Duodenal mucosa (tissue), 2 donors: ENCODE data around the gene SARM1.
A peak's percentile ranks its signal among the peaks of the same experiment; 100 is the strongest.

Source experiments
- H3K27ac ChIP-seq: one replicate; pipeline ENCODE4 v1.7.0; 2013; ENCODE audit warnings: low read depth, low read length
- H3K27me3 ChIP-seq, 2 donors: one replicate each; pipeline ENCODE4 v1.7.0; 2013; ENCODE audit warnings: low read length in 2 of 2, control low read depth in 1 of 2; ENCODE audit not compliant: insufficient read depth in 2 of 2, control insufficient read depth in 1 of 2
- H3K36me3 ChIP-seq, 2 donors: one replicate each; pipeline ENCODE4 v1.7.0; 2013; ENCODE audit warnings: low read length in 2 of 2, control low read depth in 1 of 2; ENCODE audit not compliant: insufficient read depth in 2 of 2, control insufficient read depth in 1 of 2
- H3K4me1 ChIP-seq, 2 donors: one replicate each; pipeline ENCODE4 v1.7.0; 2013; ENCODE audit warnings: low read length in 2 of 2, control low read depth in 1 of 2; ENCODE audit not compliant: insufficient read depth in 2 of 2, control insufficient read depth in 1 of 2
- H3K4me3 ChIP-seq, 2 donors: one replicate each; pipeline ENCODE4 v1.7.0; 2013; ENCODE audit warnings: low read length in 2 of 2, low read depth in 1 of 2
- H3K9ac ChIP-seq, 2 donors: one replicate each; pipeline ENCODE4 v1.7.0; 2013; ENCODE audit warnings: low read length in 2 of 2, low read depth in 1 of 2
- H3K9me3 ChIP-seq, 2 donors: one replicate each; pipeline ENCODE4 v1.7.0; 2013; ENCODE audit warnings: low read length in 2 of 2, control low read depth in 1 of 2; ENCODE audit not compliant: control insufficient read depth in 1 of 2

SARM1 gene

DNA sequence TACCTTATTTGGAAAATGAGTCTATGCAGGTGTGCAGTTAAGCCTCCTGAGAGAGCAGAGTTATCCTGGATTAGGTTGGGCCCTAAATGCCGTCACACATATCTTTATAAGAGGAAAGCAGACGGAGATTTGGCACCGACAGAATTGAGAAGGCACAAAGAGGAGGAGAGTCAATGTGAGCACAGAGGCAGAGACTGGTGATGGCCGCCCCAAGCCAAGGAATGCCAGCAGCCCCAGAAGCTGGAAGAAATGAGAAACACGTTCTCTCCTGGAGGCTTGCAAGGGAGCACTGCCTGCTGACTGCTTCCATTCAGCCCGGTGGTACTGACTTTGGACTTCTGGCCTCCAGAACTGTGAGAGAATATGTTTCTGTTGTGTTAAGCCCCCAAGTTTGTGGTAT, 31.4 kb downstream of the SARM1 start:
- H3K4me3 ChIP-seq = no peak overlapping the region
- peaks cover 37 to 40% of the 10 kb centered on the region in 2 donors for H3K4me1 ChIP-seq
- H3K9me3 ChIP-seq = no peaks in the 10 kb centered on the region
- H3K27ac ChIP-seq = no peak overlapping the region
- no peak overlapping the region for H3K9ac ChIP-seq
- H3K27me3 ChIP-seq = peaks cover 0 to 15% of the 10 kb centered on the region in 2 donors
- peaks cover 10 to 29% of the 10 kb centered on the region in 2 donors for H3K36me3 ChIP-seq

DNA sequence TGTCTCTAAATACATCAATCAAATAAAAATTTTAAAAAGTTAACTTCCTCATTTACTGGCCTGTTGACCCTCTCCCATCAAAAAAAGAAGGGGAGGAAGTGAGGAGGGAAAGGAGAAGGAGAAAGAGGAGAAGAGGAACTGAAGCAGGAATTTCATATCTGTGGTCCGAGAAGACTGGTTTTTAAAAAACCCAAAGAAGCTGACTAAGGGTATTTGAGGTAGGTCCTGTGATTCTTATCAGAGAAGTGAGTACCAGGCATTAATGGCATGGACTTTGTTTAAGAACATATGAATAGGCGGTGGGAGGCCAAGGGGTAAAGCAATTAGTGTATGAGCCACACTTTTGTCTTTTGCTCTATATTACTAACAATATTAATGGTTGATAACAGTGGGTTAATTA, 32.5 kb downstream of the SARM1 start:
- Histone ChIP-seq H3K27me3 (peaks cover 0 to 15% of the 10 kb centered on the region in 2 donors), H3K9me3 (no peaks in the 10 kb centered on the region), H3K36me3 (peaks cover 4 to 21% of the 10 kb centered on the region in 2 donors), H3K4me1 (peaks cover 37 to 39% of the 10 kb centered on the region in 2 donors), H3K9ac (no peak overlapping the region), H3K27ac (no peak overlapping the region), H3K4me3 (peak overlapping the region; percentile 73 to 77)

DNA sequence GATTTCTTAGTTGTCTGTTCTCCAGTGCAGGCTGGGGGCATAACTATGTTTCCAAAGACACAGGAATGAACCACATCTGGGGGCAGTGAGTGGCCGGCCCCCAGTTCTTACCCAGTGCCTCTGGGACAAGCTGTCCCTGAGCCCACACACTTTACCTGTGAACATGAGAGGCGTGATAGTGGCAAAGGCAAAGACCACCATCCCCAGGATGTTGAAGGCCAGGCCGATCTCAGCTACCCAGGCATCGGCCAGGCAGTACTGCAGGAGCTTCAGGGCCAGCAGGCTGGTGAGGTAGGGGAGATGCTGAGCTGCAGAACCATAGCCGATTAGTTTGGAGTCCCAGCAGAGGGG, 32.9 kb downstream of the SARM1 start:
- peak overlapping the region; percentile 11 for H3K27ac ChIP-seq
- no peaks in the 10 kb centered on the region for H3K9me3 ChIP-seq
- peak overlapping the region; percentile 73 to 77 for H3K4me3 ChIP-seq
- peaks cover 0 to 15% of the 10 kb centered on the region in 2 donors for H3K27me3 ChIP-seq
- peaks cover 0 to 17% of the 10 kb centered on the region in 2 donors for H3K36me3 ChIP-seq
- H3K9ac ChIP-seq = peak overlapping the region in 1 of 2 donors; percentile 60
- peaks cover 37% of the 10 kb centered on the region in 2 donors for H3K4me1 ChIP-seq

DNA sequence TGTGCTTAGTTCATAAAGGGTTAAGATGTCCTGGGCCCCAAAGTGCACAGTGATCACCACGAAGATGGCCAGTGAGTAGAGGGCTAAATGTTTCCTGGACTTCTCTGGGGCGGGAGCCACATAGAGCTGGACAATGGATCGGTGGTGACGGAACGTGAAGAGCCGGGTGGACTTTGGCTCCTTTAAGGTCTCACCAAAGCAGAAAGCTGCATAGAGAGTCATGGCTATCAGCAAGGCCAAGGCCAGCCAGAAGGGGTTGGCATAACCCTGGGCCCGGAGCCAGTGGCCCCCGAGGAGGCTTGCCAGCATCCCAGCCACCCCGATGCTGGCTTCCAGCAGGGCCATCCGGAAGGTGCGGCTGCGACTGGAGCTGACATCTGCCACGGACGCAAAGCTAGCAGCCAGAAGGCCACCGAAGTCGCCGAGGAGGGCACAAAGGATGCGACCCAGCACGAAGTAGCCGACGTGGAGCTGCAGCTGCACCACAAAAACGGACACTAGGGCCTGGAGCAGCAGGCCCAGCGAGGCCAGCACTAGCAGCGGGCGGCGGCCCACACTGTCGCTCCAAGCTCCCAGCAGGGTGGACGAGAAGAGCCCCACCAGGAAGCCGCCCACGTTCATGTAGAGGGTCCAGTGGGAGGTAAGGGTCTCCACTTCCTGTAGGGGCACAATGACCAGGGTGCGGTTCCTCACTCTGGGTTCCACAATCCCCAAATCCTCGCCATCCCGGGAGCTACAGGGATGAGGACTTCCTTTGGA, 33.5 kb downstream of the SARM1 start:
- H3K27ac ChIP-seq = peak overlapping the region; percentile 22
- peaks cover 0 to 15% of the 10 kb centered on the region in 2 donors for H3K27me3 ChIP-seq
- peaks cover 0 to 17% of the 10 kb centered on the region in 2 donors for H3K36me3 ChIP-seq
- H3K4me3 ChIP-seq = peak overlapping the region; percentile 73 to 77
- peak overlapping the region; percentile 60 to 71 for H3K9ac ChIP-seq
- H3K9me3 ChIP-seq = no peaks in the 10 kb centered on the region
- H3K4me1 ChIP-seq = peaks cover 37% of the 10 kb centered on the region in 2 donors

DNA sequence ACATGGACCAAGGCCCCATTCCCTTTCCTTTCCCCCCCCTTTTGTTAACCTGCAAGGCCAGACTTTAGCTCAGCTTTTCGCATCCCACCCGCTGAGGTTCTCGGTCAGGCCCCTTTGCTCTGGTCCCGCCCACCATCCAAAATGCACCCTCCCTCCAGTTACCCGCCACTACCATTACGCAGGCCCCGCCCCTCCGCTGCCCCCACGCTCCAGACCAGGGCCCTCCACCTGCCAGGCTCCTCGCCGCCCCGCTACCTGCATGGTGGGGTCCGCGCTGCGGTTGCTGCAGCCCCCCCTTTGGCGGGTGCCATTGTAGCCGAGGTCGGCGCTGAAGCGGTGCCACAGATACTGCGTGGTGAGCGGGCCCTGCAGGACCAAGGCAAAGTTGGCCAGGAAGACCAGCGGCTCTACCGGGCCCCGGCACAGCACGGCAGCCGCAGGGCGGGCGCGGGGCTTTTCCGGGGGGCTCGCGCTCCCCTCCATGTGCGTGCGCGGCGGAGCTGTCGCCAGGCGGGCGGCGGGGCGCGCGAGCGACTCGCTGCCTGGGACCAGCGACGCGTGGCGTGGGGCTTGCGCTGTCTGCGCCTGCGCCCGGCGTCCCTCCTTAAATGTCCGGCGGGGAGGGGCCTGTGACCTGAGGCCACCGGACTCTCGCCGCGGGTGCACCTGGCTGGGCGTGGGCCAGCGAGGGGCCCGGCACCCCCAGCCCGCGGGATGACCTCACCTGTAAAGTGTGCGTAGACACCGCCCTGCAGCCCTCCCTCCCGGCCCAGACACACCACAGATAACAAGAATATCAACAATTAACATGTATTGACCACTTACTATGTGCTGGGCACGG, 34.4 kb downstream of the SARM1 start, which contains the start of gene SLC46A1:
SLC46A1 (minus strand) TSS at position 581 of the 841 bp plus-strand sequence; CDS start at position 483, 98 bp downstream.
- H3K4me1 ChIP-seq = peaks cover 37% of the 10 kb centered on the region in 2 donors
- no peaks in the 10 kb centered on the region for H3K9me3 ChIP-seq
- peak within 1 kb of the TSS; percentile 60 to 71 for H3K9ac ChIP-seq
- peaks cover 0 to 15% of the 10 kb centered on the region in 2 donors for H3K27me3 ChIP-seq
- peak within 1 kb of the TSS; percentile 73 to 77 for H3K4me3 ChIP-seq
- peak within 1 kb of the TSS; percentile 24 for H3K27ac ChIP-seq
- peaks cover 0 to 15% of the 10 kb centered on the region in 2 donors for H3K36me3 ChIP-seq

DNA sequence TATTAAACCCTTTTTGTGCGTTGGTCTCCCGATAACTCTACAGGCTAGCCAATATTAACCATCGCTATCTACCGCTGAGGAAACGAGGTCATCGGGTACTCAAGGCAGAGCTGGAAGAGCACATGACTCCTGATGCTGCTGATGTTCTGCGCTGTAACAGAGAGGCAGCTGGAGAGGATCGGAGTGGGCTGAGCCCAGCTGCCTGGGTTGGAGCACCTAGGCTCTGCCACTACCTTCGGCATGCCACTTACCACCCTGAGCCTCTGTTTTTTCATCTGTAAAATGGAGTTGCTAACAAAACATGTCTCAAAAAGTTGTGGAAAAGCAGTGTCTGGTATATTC, 35.0 kb downstream of the SARM1 start:
- peak overlapping the region in 1 of 2 donors; percentile 71 for H3K9ac ChIP-seq
- H3K9me3 ChIP-seq = no peaks in the 10 kb centered on the region
- peaks cover 0 to 11% of the 10 kb centered on the region in 2 donors for H3K36me3 ChIP-seq
- peaks cover 37% of the 10 kb centered on the region in 2 donors for H3K4me1 ChIP-seq
- peak overlapping the region; percentile 73 to 77 for H3K4me3 ChIP-seq
- H3K27ac ChIP-seq = no peak overlapping the region
- H3K27me3 ChIP-seq = peaks cover 0 to 15% of the 10 kb centered on the region in 2 donors

DNA sequence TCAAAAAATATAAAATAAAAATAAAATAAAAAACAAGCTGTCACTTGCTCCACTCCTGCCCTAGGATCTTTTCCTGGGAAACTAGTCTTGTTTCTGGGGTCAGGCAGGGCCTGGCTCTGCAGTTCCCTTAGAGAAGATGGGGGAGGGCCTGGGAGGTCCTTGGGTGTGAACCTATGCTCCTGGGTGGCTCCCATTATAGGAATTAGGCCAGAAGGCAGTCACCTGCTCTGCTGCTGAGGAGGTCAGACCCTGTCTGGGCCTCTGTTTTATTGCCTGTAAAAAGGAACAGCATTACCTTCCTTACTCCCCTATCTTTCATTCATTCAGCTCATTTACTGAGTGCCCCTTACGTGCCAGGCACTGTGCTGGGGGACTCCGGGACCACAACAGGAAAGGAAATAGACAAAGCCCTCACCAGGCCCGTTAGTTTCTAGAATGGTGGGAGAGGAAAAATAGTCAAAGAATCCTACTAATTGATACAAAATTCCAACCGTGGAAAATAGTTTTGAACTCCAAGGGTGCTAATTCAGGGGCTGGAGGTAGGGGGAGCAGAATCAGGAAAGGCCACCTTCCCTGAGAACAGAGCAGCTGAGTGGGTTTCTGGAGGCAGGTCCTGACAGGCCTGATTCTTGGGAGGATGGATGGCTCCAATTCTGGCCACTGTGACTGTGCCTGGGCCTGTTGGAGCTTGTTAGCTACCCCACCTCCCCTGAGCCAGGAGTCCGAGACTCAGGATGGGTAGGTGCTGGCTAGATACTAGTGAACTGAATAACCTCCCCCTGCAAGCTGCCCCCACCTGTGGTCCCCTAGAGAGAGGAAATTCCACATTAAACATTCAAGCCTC, 35.9 kb downstream of the SARM1 start:
- peaks cover 0 to 15% of the 10 kb centered on the region in 2 donors for H3K27me3 ChIP-seq
- H3K27ac ChIP-seq = no peak overlapping the region
- no peaks in the 10 kb centered on the region for H3K9me3 ChIP-seq
- H3K4me1 ChIP-seq = peaks cover 32 to 37% of the 10 kb centered on the region in 2 donors
- H3K4me3 ChIP-seq = no peak overlapping the region
- H3K9ac ChIP-seq = no peak overlapping the region
- H3K36me3 ChIP-seq = peaks cover 0 to 4% of the 10 kb centered on the region in 2 donors

DNA sequence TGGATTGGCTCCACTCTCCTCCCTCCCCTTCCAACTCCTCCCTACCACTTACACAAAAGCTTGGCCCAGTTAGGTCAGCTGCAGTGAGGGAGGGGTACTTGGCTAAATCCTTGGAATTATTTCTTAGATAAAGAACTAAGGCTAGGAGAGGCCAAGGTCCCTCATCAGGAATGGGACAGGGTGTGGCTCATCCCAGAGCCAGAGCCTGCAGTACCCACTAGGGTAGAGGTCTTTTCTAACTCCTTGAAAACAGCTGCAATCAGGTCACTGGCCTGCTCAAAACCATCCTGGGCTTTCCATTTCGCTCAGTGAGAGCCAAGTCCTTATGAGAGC, 36.4 kb downstream of the SARM1 start:
- peaks cover 0 to 15% of the 10 kb centered on the region in 2 donors for H3K27me3 ChIP-seq
- H3K36me3 ChIP-seq = no peaks in the 10 kb centered on the region
- H3K4me3 ChIP-seq = no peak overlapping the region
- H3K4me1 ChIP-seq = peaks cover 30 to 37% of the 10 kb centered on the region in 2 donors
- no peaks in the 10 kb centered on the region for H3K9me3 ChIP-seq
- H3K9ac ChIP-seq = no peak overlapping the region
- H3K27ac ChIP-seq = no peak overlapping the region

DNA sequence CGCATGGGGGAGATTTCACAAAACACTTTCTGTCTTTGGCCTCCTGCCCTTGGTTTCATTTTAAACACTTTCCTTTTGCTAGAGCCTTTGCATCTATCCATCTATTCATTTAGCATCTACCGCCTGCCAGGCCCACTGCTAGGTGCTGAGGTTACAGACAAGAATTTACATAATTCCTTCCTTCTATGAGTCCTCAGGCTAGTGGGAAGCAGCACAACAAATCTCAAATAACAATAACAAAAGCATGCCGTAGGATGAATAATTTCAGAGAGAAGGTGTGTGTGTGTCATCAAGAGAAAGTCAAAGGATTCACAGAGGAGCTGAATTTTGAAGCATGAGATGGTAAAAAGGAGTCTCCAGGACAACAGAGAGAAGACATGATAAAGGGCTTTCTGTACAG, 40.6 kb downstream of the SARM1 start:
- H3K4me3 ChIP-seq = no peak overlapping the region
- H3K9ac ChIP-seq = no peak overlapping the region
- H3K4me1 ChIP-seq = peaks cover 16 to 21% of the 10 kb centered on the region in 2 donors
- H3K27ac ChIP-seq = no peak overlapping the region
- H3K27me3 ChIP-seq = no peaks in the 10 kb centered on the region
- no peaks in the 10 kb centered on the region for H3K36me3 ChIP-seq
- H3K9me3 ChIP-seq = no peaks in the 10 kb centered on the region
